ENCODE measurements around the gene FABP2.

DNA sequence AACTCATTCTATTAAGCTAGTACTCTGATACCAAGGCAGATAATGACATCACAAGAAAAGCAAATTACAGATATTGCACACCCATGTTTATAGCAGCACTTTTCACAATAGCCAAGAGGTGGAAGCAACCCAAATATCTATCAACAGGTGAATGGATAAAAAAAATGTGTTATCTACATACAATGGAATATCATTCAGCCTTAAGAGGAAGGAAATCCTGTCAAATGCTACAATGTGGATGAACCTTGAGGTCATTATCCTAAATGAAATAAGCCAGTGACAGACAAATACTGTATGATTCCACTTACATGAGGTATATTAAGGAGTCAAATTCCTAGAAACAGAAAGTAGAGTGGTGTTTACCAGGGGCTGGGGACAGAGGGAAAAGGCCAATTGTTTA is 14.3 kb downstream of the FABP2 start:
- TF ChIP-seq, protein P1, sequence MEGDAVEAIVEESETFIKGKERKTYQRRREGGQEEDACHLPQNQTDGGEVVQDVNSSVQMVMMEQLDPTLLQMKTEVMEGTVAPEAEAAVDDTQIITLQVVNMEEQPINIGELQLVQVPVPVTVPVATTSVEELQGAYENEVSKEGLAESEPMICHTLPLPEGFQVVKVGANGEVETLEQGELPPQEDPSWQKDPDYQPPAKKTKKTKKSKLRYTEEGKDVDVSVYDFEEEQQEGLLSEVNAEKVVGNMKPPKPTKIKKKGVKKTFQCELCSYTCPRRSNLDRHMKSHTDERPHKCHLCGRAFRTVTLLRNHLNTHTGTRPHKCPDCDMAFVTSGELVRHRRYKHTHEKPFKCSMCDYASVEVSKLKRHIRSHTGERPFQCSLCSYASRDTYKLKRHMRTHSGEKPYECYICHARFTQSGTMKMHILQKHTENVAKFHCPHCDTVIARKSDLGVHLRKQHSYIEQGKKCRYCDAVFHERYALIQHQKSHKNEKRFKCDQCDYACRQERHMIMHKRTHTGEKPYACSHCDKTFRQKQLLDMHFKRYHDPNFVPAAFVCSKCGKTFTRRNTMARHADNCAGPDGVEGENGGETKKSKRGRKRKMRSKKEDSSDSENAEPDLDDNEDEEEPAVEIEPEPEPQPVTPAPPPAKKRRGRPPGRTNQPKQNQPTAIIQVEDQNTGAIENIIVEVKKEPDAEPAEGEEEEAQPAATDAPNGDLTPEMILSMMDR (IDR thresholded peaks at IDR 0.05; ENCODE audit: low read depth, low read length) = no peak
- TF ChIP-seq EZH2phosphoT487 (IDR thresholded peaks at IDR 0.05; ENCODE audit: low read depth) = no peak

Data from OCI-LY3 (cell line).